ENCODE results near the gene TSGA10IP.
A peak's percentile ranks its signal among the peaks of the same experiment; 100 is the strongest.

TSGA10IP gene

DNA sequence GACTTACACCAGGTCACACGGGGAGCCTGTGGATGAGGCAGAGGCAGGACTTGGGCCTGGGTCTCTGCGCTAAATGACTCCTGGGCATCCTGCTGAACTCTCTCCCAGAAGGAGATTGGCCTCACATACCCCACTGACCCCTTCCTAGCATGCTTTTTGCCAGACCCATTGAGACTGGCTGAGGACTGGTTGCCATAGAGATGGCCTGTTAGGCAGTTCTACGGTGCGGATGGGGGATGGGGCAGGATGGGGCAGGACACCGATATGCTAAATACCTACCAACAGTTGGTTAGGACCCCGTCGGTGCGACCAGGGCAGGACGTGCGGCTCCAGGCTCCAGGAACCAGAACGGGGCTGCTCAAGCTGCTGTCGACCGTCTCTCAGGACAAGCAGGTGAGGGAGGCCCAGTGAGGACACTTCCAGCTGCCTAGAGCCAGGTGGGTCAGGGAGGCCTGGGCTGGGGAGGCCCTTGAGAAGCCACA is at the start of gene TSGA10IP:
Gene TSGA10IP (plus strand): TSS at position 51 of the 482 bp plus-strand sequence. CDS start 196 bp downstream, at position 247.
- no peak for DNase-seq

- no peak for DNase-seq
These were observed 49.7 kb upstream of the TSGA10IP start for GRCh38 chr11:65895482-65895981.

- no peak for DNase-seq
These were observed 49.0 kb upstream of the TSGA10IP start for GRCh38 chr11:65896034-65896999.

DNA sequence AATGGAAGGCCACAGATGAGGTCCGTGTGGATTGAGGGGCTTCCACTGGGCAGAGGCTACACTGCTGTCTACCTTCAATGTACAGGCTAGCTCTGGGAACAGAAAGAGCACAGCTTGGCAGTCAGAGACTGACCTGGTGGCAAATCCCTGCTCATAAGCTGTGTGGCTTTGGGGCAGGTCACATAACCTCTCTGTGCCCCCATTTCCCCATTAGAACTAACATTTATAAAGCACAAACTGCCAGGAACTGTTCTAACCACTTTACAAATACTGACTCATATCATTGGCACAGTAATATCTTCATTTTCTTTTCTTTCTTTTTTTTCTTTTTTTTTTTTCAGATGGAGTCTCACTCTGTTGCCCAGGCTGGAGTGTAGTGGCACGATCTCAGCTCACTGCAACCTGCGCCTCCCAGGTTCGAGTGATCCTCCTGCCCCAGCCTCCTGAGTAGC is 48.2 kb upstream of the TSGA10IP start:
- DNase-seq: no peak

GRCh38 chr11:65898656-65899355 is 46.5 kb upstream of the TSGA10IP start:
- DNase-seq: no peak

GRCh38 chr11:65899356-65900124 is 45.7 kb upstream of the TSGA10IP start:
- no peak for DNase-seq

DNA sequence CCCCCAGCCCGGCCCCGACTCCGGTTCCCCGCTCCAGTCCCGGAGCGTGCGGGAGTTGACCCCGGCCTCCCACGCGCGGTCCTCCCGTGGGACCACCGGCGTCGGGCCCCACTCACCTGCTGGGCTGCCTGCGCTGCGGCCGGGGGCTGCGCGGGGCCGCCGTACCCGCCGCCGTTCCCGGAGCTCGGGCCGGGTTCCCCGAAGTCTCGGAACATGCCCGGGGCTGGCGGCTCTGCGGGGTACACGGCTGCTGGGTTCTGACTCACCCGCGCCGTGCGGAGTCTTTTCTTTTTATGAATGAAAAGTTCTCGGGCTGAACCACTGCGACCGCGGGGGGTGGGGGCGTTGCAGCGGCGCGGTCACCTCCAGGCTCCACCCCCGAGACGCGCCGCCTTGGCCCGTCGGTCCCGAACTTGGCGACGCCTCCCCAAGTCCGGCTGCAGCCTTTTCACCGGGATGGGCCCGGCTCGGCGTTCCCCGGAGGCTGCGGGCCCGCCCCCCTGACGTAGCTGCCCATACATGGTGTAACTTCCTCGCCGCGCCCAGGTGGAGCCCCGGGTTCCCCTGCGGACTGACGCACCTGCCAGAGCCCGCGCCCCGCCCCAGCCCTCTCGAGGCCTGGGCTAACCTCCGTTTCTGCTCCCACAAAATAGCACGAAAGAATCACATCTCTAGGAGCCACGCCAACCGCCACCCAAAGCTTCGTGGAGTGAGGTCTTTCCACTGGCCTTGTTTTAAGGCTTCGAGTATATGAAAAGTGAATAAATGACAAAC is 45.0 kb upstream of the TSGA10IP start, which contains the start of gene FOSL1:
Gene FOSL1 (minus strand): TSS at position 264 of the 774 bp plus-strand sequence. CDS start 49 bp downstream, at position 215.
- DNase-seq: peak; percentile 55

DNA sequence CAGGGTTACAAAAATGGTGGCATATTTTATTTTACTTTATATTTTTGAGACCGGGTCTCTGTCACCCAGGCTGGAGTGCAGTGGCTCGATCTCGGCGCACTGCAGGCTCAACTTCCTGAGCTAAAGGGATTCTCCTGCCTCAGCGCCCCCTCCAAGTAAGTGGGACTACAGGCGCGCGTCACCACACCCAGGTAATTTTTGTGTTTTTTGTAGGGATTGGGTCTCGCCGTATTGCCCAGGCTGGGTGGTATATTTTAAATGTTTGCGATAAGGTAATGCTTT is 44.4 kb upstream of the TSGA10IP start:
- no peak for DNase-seq

DNA sequence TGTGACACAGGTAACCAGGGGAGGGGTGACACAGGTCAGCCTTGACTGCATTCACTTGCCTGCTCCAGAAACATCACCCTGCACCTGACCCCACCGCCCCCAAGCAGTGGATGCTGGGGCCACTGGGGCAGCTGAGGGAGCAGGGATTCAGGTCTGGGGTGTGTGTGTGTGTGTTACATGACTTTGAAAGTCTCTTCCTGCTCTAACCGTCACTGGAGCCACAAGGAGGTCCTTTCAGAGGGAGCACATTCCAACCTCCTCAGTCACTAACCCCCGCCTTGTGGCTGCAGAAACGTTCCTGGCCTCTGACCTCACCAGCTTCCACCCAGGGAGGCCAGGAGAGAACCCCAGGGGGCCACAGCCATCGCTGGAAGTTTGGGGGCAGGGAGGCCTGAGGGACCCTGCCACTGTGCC is 42.2 kb upstream of the TSGA10IP start:
- no peak for DNase-seq

DNA sequence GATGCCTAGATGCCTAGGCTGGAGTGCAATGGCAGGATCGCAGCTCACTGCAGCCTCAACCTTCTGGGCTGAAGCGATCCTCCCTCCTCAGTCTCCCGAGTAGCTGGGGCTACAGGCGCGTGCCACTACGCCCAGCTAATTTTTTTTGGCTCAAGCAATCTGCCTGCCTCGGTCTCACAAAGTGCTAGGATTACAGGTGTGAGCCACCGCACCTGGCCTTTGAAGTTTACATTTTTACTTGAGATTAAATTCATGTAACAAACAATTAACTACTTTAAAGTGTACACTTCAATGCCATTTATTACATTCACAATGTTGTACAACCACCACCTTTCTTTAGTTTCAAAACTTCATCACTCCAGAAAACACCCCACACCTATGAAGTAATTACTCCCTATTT is 41.6 kb upstream of the TSGA10IP start:
- DNase-seq: no peak

GRCh38 chr11:65906602-65907001 is 38.7 kb upstream of the TSGA10IP start:
- DNase-seq: no peak

DNA sequence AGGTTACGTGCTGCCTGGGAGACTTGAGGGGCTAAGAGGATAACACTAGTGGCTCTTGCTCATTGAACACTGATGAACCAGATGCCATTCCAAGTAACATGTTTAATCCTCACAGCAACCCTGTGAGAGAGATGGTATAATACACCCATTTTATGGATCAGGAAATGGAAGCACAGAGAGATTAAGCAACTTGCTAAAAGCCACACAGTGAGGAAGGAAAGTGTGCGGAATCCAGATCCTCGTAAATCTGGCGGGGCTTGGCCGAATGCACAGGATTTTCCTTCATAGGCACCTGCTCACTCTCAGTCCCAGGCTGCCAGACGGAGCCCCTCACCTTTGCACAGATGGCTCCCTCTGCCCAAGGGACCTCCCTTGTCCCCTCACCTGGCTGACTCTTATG is 37.4 kb upstream of the TSGA10IP start:
- no peak for DNase-seq

DNA sequence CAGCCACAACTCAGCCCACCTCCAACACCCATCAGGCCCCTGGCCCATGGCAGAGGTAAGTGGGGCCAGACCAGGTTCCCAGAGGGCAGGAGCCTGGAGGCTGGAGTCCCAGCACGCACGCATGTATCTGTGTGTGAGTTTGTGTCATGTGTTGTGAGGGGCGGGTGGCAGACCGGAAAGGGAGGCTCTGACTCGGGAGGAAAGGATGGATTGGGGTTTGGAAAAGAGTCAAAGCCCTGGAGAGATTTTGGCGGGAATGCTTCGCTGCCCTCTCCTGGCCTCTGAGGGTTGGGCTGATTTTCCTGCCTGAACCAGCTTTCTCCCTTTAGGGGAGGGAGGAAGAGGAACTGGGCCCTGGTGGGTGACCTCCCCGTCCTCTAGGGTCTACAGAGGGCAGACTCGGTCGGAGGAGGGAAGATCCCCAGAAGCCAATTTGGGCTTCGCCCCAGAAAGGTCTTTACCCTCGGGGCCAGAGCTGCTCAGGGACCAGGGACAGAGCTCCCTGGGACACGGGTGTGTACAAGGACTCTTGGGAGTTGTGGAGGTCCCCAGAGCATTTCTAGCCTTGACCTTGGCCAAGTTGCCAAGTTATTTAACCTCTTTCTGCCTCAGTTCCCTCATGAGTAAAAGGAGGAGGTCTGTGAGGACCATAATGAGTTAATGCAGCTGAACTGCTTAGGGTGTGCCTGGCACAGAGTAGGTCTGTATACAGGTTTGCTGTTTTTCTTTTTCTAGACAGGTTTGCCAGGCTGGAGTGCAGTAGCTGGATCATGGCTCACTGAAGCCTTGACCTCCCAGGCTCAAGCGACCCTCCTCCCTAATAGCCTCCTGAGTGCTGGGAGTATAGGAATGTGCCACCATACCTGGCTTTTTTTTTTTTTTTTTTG is 33.4 kb upstream of the TSGA10IP start:
- peak; percentile 42 for DNase-seq

GRCh38 chr11:65912845-65913244 is 32.4 kb upstream of the TSGA10IP start:
- DNase-seq: no peak

DNA sequence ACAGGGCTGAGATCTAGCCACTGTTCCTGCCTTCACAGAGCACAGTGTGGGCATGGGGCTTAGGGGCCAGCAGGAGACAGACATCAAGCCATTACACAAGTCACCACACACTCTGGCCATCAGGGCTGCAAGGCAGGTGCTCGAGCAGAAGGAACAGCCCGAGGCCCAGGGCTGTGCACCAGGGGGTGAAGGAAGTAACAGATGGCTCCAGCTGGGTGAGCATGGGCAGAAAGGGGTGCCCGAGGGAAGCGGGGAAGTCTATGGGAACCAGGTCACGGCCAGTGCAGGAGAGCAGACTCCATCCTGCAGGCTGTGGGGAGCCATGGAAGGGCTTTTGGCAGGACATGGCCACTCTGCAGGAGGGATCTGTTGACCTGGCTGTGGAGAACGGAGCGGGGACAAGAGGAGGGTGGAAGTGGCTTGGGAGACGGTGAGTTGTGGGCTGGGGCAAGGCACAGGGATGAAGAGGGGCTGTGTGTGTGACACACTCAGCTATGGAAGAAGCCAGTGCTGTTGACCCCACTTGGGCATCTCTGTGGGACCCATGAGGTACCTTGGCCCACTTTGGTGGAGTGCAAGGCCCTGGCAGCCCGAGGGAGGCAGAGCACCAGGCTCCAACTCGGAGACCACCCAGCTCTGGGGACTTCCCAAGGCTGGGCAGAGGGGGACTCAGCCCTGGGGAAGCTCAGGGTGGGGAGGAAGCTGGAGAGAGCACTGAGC is 30.0 kb upstream of the TSGA10IP start:
- DNase-seq: no peak

GRCh38 chr11:65915821-65916251 is 29.4 kb upstream of the TSGA10IP start:
- no peak for DNase-seq

- no peak for DNase-seq
These were observed 28.9 kb upstream of the TSGA10IP start for GRCh38 chr11:65916391-65916790.

DNA sequence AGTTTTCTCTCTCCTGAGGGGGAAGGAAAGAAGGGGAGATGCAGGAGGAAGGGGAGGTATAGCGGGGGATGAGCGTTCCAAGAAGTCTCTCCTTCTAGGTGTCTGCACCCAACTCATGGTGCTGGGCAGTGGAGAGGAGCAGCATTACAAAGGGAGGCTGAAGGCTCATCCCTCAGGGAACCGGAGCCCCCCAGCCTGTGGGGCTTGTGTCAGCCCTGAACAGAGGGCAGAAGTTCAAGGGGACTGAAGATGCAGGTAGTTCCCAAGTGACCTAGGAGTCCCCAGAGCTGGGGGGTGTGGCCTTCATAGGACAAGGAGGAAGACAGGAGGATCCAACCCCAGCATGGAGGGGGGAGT is 28.2 kb upstream of the TSGA10IP start:
- no peak for DNase-seq

- no peak for DNase-seq
These were observed 27.7 kb upstream of the TSGA10IP start for GRCh38 chr11:65917434-65918210.
